GM23248 (cell line): ENCODE results near the gene TEX29.

Source experiments
- EZH2 ChIP-seq: fragments of 200-600 bp; sonication (generic); IDR thresholded peaks from 2 replicates; pipeline ENCODE4 v1.6.1; 2018; ENCODE audit warnings: antibody characterized with exemption, mild to moderate bottlenecking; ENCODE audit not compliant: insufficient read depth, poor library complexity, severe bottlenecking
- EZH2phosphoT487 ChIP-seq: fragments of 200-600 bp; sonication (generic); IDR thresholded peaks from 2 replicates; pipeline ENCODE4 v1.6.1; 2018; ENCODE audit warnings: antibody characterized with exemption, moderate library complexity, mild to moderate bottlenecking, low read depth; ENCODE audit not compliant: insufficient read depth

- TF ChIP-seq EZH2phosphoT487 (no peak), EZH2 (no peak)
Measured at GRCh38 chr13:111298214-111298975, 22.0 kb upstream of the TEX29 start.
